ENCODE results near the gene DCC. TPM values are rescaled to one million over a fixed set of nuclear protein-coding genes. Genes with fewer than 3 reads are reported as not detected.

Gene DCC
- total RNA-seq, 2 donors from 2014 or later, result 0.18 to 0.34 TPM

- DNase-seq (no peak), ATAC-seq (no peak)
- intact Hi-C loops (cut with DNase I, micrococcal nuclease), result no loop called here
These were observed 484.1 kb downstream of the DCC start for GRCh38 chr18:52824126-52824525.

DNA sequence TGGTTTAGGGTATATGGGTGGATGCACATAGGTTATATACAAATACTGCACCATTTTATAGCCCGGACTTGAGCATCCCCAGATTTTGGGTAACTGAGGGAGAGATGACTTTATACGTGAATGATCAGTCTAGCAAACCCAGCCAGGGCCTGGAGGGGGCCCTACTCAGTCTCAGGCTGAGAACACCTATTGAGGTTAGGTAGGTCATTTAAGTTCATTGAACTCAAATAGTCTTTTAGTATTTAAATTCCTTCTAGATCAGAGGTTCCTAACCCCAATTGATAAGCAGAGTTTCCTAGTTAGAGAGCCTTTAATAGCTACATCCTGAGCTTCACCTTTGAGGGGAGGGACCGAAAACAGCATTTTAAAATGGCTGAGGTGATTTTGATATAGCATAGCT is 487.0 kb downstream of the DCC start:
- DNase-seq (no peak), ATAC-seq (no peak)
- intact Hi-C loops (cut with DNase I, micrococcal nuclease), result loop anchor here in 1 of 2 donors (5.0 kb wide), 1 partner anchor 50 kb away; no protein-coding TSS in a partner anchor

DNA sequence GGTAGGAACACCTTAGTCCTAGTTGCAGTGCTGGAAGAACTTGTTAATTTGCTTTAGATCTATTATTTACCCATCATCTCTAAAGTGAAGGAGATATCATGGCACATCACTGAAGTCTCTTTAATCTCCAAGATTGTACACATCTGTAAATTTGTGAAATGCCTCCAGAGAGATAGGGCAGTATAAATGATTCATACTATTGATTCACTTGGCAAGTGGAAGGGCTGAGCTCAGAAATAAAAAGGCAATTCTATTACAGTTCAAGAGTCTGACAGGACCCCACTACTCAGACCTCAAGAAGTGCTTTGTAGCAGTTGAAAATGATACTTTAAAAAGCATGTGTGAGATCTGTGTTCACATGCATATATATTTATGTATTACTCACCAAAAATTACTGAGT is 489.3 kb downstream of the DCC start:
- ATAC-seq, result no peak
- intact Hi-C loops (cut with DNase I, micrococcal nuclease), result loop anchor here in 1 of 2 donors (5.0 kb wide), 1 partner anchor 48 kb away; no protein-coding TSS in a partner anchor
- no peak for DNase-seq

DNA sequence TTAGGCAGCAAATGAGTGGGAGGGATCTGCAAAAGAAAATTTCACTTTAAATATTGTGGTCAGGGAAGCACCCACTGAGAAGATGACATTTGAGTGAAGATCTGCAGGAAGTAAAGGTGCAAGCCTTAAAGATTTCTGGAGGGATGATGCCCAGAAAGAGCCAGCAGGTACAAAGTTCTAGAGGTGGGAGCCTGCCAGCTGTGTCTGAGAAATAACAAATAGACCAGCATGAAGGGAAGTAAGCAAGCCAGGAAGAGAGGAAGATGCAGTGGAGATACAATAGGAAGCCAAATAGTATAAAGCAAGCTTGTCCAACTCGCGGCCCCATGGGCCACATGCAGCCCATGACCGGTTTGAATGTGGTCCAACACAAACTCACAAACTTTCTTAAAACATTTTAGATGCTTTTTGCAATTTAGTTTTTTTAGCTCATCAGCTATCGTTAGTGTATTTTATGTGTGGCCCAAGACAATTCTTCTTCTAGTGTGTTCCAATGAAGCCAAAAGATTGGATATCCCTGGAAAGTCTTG is 489.9 kb downstream of the DCC start:
- ATAC-seq, result no peak
- no peak for DNase-seq
- intact Hi-C loops (cut with DNase I, micrococcal nuclease), result loop anchor here in 1 of 2 donors (5.0 kb wide), 1 partner anchor 47 kb away; no protein-coding TSS in a partner anchor

GRCh38 chr18:52844323-52844722 is 504.3 kb downstream of the DCC start:
- DNase-seq, result no peak
- no peak for ATAC-seq
- intact Hi-C loops (cut with DNase I, micrococcal nuclease), result no loop called here

- no peak for DNase-seq
- intact Hi-C loops (cut with DNase I, micrococcal nuclease), result no loop called here
- ATAC-seq, result no peak
These were observed 505.0 kb downstream of the DCC start for GRCh38 chr18:52845036-52845435.

DNA sequence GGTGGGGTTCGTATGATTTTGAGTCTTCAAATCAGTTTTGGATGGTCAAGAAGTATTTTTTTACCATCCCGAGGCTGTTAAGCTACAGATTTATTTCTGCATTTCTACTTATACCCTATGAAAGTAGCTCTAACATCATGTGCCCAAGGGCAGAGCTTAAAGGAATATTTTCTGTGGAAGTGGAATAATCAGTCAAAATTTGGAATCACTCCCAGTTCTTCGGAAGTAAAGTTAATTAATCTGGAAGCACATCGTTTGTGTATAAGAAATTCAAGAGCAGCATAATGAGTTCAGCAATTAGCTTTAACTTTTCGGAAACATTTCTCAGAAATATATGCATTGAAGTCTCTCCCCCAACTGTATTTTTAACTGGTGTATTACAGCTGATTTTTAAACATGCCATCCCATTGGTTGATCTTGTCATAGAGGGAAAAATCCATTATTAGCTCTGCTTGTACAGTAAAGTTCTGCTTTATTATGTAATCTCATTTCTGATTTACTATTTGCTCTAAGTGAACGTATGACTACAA is 510.1 kb downstream of the DCC start:
- intact Hi-C loops (cut with DNase I, micrococcal nuclease), result no loop called here
- DNase-seq (no peak), ATAC-seq (no peak)

- ATAC-seq (no peak), DNase-seq (no peak)
- intact Hi-C loops (cut with DNase I, micrococcal nuclease), result no loop called here
These were observed 521.6 kb downstream of the DCC start for GRCh38 chr18:52861558-52861957.

DNA sequence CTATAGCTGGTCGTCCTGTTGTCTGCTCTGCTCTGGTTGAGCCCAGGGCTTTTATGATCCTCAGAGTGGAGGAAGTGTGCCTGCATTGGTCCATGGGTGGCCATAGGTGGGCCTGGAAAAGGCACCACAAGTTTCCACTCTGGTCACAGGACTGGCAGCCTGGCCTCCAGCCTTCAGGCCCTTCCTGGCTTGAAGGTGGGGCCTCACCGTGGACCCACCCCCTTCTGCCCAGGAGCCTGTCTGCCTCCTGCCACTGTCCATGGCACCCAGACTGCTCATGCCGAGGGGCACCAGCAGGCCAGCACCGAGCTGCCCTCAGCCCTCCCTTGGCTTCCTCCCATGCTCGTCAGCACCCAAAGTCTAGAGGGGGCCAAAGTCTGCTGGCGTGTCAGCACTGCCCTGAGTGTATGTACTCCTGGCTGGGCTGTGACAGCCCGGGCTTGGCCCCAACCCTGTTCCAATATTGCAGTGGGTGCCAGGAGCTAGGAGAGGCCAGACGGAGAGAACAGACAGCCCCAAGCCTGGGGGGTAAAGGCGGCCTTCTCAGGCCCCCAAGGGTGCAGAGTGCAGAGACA is 529.4 kb downstream of the DCC start:
- DNase-seq, result no peak
- no peak for ATAC-seq
- intact Hi-C loops (cut with DNase I, micrococcal nuclease), result no loop called here

DNA sequence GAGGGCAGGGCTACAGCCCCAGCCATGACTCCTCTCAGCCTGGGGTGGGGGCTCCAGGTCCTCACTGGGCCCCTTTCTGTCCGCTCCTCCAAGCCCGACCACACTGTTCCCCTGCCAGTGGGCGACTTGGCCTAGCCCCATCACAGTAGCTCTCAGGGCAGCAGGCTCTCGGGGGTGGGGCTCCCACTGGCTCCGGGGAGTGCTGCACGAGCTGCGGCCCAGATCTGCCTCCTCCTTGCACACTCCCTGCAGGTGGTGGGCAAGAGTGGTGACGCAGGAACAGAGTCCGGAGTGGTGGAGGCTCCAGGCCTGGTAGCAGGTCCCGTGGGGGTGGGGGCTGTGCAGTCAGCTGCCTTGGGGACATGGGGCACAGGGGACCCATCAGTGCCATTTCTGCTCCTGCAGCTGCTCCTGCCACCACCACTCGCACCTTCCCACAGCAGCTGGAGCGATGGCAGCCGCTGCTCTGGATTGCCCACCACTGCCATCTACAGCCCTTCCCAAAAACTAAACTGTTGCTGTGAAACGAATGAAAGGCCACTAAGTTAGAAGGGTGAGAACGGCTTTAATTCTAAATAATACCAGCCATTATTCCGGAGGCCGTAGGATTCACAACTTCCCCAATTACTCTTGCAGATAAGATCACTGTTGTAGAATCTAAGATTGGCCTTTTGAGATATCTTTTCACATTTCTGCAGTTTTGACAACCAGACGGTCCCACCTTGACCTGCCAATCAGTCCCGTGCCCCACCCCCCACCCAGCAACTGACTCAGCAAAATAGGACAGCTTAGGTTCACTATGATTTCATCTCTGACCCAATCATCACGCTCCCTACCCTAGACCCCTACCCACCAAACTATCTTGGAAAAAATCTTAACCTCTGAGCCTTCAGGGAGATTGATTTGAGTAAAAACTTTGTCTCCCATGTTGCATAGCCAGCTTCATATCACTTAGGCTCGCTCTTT is 530.2 kb downstream of the DCC start:
- ATAC-seq (no peak), DNase-seq (no peak)
- intact Hi-C loops (cut with DNase I, micrococcal nuclease), result no loop called here

DNA sequence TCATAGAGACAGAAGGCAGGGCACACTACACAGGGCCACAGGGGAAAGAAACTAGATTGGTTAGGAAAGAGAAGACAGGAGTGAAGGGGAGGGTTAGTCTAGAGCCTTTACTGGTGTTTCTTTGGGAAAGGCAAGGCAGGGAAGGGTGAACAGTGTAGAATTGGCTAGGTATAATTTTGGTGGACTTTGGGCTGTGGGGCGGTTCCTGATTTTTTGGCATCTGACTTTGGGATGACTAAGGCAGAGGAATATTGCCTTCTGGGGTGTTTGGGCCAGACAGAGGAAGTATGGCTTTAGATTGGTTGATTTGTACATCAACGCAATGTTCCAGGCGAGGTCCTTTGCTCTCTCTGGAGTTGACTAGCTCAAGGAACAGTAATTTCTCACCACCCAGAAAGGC is 534.8 kb downstream of the DCC start:
- ATAC-seq (no peak), DNase-seq (no peak)
- intact Hi-C loops (cut with DNase I, micrococcal nuclease), result loop anchor here in 1 of 2 donors (5.0 kb wide), 1 partner anchor 47 kb away; no protein-coding TSS in a partner anchor

GRCh38 chr18:52875725-52876124 is 535.7 kb downstream of the DCC start:
- ATAC-seq (no peak), DNase-seq (no peak)
- intact Hi-C loops (cut with DNase I, micrococcal nuclease), result loop anchor here in 1 of 2 donors (5.0 kb wide), 1 partner anchor 48 kb away; no protein-coding TSS in a partner anchor

GRCh38 chr18:52888014-52888413 is 548.0 kb downstream of the DCC start:
- DNase-seq (no peak), ATAC-seq (no peak)
- intact Hi-C loops (cut with DNase I, micrococcal nuclease), result no loop called here

DNA sequence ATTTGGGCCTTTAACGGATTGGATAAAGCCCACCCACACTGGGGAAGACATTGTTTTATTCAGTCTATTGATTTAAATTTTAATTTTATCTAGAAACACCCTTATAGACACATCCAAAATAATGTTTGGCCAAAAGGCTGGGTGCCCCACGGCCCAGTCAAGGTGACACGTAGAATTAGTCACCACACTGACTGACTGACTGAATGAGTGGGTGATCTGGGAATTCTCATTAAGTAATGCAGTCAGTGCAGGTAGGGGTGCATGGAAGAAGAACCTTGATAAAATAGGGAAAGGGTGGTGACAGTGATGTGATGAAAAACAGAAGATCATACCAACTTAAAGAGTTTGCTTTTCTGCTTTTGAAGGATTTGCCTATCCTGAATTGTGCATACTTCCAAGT is 554.8 kb downstream of the DCC start:
- no peak for ATAC-seq
- no peak for DNase-seq
- intact Hi-C loops (cut with DNase I, micrococcal nuclease), result no loop called here

- intact Hi-C loops (cut with DNase I, micrococcal nuclease), result no loop called here
- DNase-seq, result no peak
- ATAC-seq, result no peak
These were observed 557.9 kb downstream of the DCC start for GRCh38 chr18:52897611-52898484.

- ATAC-seq (no peak), DNase-seq (no peak)
- intact Hi-C loops (cut with DNase I, micrococcal nuclease), result no loop called here
These were observed 558.6 kb downstream of the DCC start for GRCh38 chr18:52898485-52899058.

DNA sequence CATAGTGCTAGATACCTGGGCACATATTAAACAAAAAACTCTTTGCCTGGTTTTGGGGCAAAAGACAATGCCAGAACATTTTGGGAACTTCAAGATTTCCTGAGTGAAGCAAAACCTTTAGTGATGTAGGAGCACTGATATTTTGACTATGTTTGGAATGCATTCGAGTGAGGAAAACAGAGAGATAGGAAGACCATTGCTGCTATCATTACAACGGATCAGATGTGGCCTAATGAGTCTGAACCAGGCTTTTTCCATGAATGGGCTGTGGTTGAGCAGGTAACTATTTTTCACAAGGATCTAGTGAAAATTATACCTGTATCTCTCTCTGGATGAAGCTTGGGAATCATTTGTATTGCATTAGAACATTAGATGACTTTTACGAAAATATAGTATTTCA is 562.2 kb downstream of the DCC start:
- DNase-seq (no peak), ATAC-seq (no peak)
- intact Hi-C loops (cut with DNase I, micrococcal nuclease), result loop anchor here in 1 of 2 donors (10.0 kb wide), 1 partner anchor 187 kb away; no protein-coding TSS in a partner anchor

DNA sequence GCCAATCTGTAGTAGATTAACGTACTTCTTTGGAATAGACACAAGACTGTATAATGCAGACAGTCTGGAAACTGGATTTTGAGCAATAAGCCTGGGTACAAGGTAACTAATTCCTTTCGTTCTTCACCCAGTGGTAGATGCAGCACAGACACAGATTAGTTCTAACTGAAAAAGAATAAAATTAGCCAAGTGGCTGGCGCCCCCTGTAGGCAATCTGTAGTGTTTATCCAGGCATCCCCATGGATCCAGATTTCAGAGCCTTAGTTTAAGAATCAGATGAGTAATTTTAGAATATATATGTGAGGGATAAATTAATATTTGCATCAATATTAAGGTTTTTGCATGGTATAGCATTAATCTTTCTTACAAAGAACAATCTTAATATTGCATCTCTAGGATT is 563.9 kb downstream of the DCC start:
- intact Hi-C loops (cut with DNase I, micrococcal nuclease), result loop anchor here in 1 of 2 donors (10.0 kb wide), 1 partner anchor 189 kb away; no protein-coding TSS in a partner anchor
- DNase-seq (peak in 1 of 2 donors; percentile 71), ATAC-seq (peak; percentile 84)
